Upper lobe of left lung (tissue), 6 donors: ENCODE data around the gene NAV1. TPM values are rescaled to one million over a fixed set of nuclear protein-coding genes. Genes with fewer than 3 reads are reported as not detected.
"Not testable (repeated sequence)": the region's sequence is repeated elsewhere in the genome, so short reads cannot be mapped to it uniquely, and the experiment has no call there.

Source experiments
- ATAC-seq, 2 donors: fragments of 200-7000 bp; cut with Tn5 transposase; one replicate each; pipeline ENCODE4 v1.9.1; 2022; ENCODE audit warnings: mild to moderate bottlenecking in 2 of 2, moderate library complexity in 2 of 2; ENCODE audit not compliant: low FRiP score in 2 of 2
- DNase-seq, 2 donors: peaks; one replicate each; pipeline ENCODE4 v3.0.0-alpha.2; 2019 to 2020
- H3K27ac ChIP-seq, 4 donors: fragments of 200-600 bp; sonication (generic); one replicate each; pipeline ENCODE4 v1.5.1; 2016 to 2019
- H3K27me3 ChIP-seq, 4 donors: fragments of 200-600 bp; sonication (generic); one replicate each; pipeline ENCODE4 v1.5.1; 2017 to 2019
- H3K36me3 ChIP-seq, 4 donors: fragments of 200-600 bp; sonication (generic); one replicate each; pipeline ENCODE4 v1.5.1; 2016 to 2019
- H3K4me1 ChIP-seq, 4 donors: fragments of 200-600 bp; sonication (generic); one replicate each; pipeline ENCODE4 v1.5.1; 2018 to 2019
- H3K4me3 ChIP-seq, 4 donors: fragments of 200-600 bp; sonication (generic); one replicate each; pipeline ENCODE4 v1.5.1; 2017 to 2019; ENCODE audit warnings: mild to moderate bottlenecking in 2 of 4, moderate library complexity in 1 of 4
- H3K9me3 ChIP-seq, 4 donors: fragments of 200-600 bp; sonication (generic); one replicate each; pipeline ENCODE4 v1.5.1; 2018 to 2019
- EP300 ChIP-seq, 4 donors: sonication (generic); formaldehyde crosslinking; IDR thresholded peaks; one replicate each; pipeline ENCODE4 v1.5.1; 2017; ENCODE audit warnings: antibody characterized with exemption in 4 of 4, control low read depth in 2 of 4
- POLR2A ChIP-seq, 4 donors: fragments of 450-650 bp; IDR thresholded peaks; one replicate each; pipeline ENCODE4 v1.5.1; 2016 to 2017; ENCODE audit warnings: antibody characterized with exemption in 4 of 4, mild to moderate bottlenecking in 2 of 4
- POLR2AphosphoS5 ChIP-seq, 2 donors: sonication (generic); formaldehyde crosslinking; IDR thresholded peaks; one replicate each; pipeline ENCODE4 v1.5.1; 2017; ENCODE audit warnings: antibody characterized with exemption in 2 of 2
- WGBS, 2 donors: methylation state at CpG; one replicate each; pipeline ENCODE4 v1.1.5; 2017 to 2018; 5-methylcytosine and 5-hydroxymethylcytosine counted together
- total RNA-seq, 6 donors: library from RNA; depleted of rRNA in 4 of 6; stranded (reverse); fragments of >200 nt in 4 of 6; gene quantifications; one replicate each; pipeline versions ENCODE4 v1.1.0 to v1.2.1, GENCODE V29; 2016 to 2021
- TF ChIP-seq, protein P1 (sequence below), 6 experiments: fragments of 450-650 bp in 4 of 6; fragments of 200-600 bp in 2 of 6; sonication (generic) in 2 of 6; IDR thresholded peaks; one replicate each; pipeline ENCODE4 v1.5.1; 2016 to 2019; ENCODE audit warnings: antibody characterized with exemption in 6 of 6
- donor health status: DM: no; HTN: no; CAD: no; lungs with moderate emphysema.
- donor health status: DM: no; HTN: yes; CAD: no; lungs with severe emphysema.

Gene NAV1
- total RNA-seq, 6 donors from 2014 or later: 15.2 to 41.0 (median 24.1) TPM

DNA sequence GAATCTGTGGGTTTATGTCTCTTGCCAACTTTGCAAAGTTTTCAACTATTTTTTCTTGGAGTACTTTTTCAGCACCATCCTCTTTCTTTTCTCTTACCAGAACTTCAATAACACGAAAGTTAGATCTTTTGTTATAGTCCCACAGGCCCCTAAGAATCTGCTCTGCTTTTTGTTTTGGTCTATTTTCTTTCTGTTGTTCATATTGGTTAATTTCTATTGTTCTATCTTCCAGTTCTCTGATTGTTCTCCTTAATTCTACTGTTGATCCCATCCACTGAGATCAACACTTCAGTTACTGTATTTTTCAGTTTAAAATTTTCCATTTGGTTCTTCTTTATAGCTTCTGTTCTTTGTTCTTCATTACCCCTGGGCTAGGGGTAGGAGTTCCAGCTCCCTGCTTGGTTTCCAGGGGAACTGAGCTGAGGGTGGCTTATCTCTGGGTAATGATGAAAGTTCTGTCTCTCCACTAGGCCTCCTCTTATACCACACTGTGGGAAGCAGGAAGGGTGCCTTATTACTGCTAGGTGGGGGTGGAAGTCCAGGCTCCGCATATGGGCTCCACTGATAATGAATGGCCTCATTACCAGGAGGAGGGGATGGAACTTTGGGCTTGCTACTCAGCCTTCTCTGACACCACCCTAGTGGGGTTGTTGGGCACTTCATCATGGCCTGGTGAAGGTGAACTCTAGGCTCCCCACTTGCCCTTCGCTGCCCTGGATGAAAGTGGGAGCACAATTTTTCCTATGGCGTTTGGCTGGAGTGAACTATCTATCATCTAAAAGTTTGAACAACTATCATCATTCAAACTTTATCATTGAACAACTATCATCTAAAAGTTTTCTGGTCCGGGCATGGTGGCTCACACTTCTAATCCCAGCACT lies 39.3 kb downstream of the NAV1 start:
- WGBS, 2 donors: 90 to 96% methylated on average over 5 of the region's 5 CpGs
- Histone ChIP-seq H3K9me3 (no peaks in the 10 kb centered on the region), H3K27me3 (no peaks in the 10 kb centered on the region), H3K4me3 (no peak overlapping the region), H3K4me1 (peaks cover 9 to 23% (median 12%) of the 10 kb centered on the region in 4 donors), H3K27ac (no peak overlapping the region), H3K36me3 (no peaks in the 10 kb centered on the region)
- no peak for DNase-seq
- ATAC-seq: no peak
- no peak for TF ChIP-seq POLR2AphosphoS5 (IDR thresholded peaks at IDR 0.05)
- TF ChIP-seq EP300 (IDR thresholded peaks at IDR 0.05): no peak
- TF ChIP-seq POLR2A (IDR thresholded peaks at IDR 0.05): no peak
- TF ChIP-seq, protein P1, sequence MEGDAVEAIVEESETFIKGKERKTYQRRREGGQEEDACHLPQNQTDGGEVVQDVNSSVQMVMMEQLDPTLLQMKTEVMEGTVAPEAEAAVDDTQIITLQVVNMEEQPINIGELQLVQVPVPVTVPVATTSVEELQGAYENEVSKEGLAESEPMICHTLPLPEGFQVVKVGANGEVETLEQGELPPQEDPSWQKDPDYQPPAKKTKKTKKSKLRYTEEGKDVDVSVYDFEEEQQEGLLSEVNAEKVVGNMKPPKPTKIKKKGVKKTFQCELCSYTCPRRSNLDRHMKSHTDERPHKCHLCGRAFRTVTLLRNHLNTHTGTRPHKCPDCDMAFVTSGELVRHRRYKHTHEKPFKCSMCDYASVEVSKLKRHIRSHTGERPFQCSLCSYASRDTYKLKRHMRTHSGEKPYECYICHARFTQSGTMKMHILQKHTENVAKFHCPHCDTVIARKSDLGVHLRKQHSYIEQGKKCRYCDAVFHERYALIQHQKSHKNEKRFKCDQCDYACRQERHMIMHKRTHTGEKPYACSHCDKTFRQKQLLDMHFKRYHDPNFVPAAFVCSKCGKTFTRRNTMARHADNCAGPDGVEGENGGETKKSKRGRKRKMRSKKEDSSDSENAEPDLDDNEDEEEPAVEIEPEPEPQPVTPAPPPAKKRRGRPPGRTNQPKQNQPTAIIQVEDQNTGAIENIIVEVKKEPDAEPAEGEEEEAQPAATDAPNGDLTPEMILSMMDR (IDR thresholded peaks at IDR 0.05): no peak

DNA sequence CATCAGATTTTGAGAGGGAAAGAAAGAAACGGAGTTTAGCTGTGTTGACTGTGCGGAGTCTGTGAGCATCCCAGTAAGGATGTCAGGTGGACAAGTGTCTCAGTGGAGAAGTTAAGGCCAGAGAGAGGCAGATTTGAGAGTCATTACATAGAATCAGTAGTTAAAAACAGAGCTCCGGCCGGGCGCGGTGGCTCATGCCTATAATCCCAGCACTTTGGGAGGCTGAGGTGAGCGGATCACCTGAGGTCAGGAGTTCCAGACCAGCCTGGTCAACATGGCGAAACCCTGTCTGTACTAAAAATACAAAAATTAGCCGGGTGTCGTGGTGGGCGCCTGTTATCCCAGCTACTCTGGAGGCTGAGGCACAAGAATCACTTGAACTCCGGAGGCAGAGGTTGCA lies 42.4 kb downstream of the NAV1 start:
- ATAC-seq, DNase-seq, H3K36me3 ChIP-seq, H3K27me3 ChIP-seq, H3K4me3 ChIP-seq, H3K27ac ChIP-seq, H3K9me3 ChIP-seq: not testable (repeated sequence)
- H3K4me1 ChIP-seq: peaks cover 12 to 16% (median 14%) of the 10 kb centered on the region in 4 donors
- 93 to 97% methylated on average over 11 to 12 of the region's 12 CpGs for WGBS, 2 donors

DNA sequence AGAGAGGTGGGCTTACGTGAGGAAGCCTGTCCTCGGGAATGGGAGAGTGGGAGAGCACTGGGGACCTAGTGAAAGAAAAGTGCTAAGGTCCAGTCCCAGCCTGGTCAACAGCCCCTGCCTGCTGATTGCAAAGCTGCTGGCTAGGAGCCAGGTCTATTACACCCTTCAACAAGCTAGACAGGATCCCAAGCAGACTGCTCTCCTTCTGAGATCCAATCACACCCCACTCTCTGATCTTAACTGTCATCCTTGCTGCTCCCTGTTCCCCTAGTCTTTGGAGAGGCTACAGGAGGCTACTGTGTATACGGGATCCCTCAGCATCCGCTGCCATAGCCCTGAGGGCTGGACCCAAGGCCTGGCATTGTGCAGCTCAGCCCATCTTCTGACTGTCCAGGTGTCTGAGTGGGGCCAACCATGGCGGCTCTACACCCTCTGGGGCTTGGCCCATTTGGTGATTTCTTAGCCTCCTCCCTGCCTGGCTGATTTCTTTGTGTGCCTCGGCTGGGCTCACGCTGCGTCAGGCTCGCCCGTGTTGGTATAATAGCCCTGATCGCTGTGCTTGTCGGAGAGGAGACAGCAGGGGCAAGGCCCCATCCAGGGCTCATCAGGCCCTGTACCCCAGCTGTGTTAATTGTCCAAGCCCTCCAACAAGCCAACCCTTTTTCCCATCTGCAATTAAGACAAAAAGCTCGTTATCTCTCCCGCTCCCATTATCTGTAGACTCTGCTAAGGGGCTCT lies 43.9 kb downstream of the NAV1 start:
- no peak for TF ChIP-seq POLR2A (IDR thresholded peaks at IDR 0.05)
- Histone ChIP-seq H3K27ac (no peak overlapping the region), H3K9me3 (no peaks in the 10 kb centered on the region), H3K4me1 (peaks cover 12 to 16% (median 14%) of the 10 kb centered on the region in 4 donors), H3K36me3 (no peaks in the 10 kb centered on the region), H3K4me3 (no peak overlapping the region), H3K27me3 (no peaks in the 10 kb centered on the region)
- ATAC-seq (peak; percentile 40 to 44), DNase-seq (peak; percentile 50)
- 81 to 82% methylated on average over 12 to 14 of the region's 14 CpGs for WGBS, 2 donors

DNA sequence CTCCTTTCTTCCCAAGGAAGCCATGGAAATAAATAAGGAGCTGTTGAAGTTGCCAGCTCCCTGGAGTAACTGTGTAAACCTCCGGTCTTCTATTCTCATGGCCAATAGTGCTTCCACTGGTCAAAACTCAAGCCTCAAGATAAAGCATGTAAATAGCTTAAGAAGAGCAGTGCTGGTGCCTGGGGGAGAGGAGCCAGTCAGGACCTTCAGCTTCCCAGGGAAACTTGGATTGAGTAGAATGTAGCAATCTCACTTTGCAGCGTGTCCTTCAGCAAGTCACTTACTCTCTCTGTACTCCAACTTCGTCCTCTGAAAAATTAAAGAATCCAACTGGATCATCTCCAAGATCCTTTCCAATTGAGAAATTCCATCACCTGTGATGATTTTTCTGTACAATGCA lies 44.7 kb downstream of the NAV1 start:
- Histone ChIP-seq H3K4me1 (peaks cover 12 to 16% (median 14%) of the 10 kb centered on the region in 4 donors), H3K27ac (no peak overlapping the region), H3K27me3 (no peaks in the 10 kb centered on the region), H3K9me3 (no peaks in the 10 kb centered on the region), H3K4me3 (no peak overlapping the region), H3K36me3 (no peaks in the 10 kb centered on the region)
- DNase-seq: no peak
- ATAC-seq: no peak
- 73 to 80% methylated on average over 3 of the region's 3 CpGs for WGBS, 2 donors
- no peak for TF ChIP-seq POLR2A (IDR thresholded peaks at IDR 0.05)
- TF ChIP-seq, protein P1 (IDR thresholded peaks at IDR 0.05): no peak
- TF ChIP-seq EP300 (IDR thresholded peaks at IDR 0.05): no peak
- no peak for TF ChIP-seq POLR2AphosphoS5 (IDR thresholded peaks at IDR 0.05)

DNA sequence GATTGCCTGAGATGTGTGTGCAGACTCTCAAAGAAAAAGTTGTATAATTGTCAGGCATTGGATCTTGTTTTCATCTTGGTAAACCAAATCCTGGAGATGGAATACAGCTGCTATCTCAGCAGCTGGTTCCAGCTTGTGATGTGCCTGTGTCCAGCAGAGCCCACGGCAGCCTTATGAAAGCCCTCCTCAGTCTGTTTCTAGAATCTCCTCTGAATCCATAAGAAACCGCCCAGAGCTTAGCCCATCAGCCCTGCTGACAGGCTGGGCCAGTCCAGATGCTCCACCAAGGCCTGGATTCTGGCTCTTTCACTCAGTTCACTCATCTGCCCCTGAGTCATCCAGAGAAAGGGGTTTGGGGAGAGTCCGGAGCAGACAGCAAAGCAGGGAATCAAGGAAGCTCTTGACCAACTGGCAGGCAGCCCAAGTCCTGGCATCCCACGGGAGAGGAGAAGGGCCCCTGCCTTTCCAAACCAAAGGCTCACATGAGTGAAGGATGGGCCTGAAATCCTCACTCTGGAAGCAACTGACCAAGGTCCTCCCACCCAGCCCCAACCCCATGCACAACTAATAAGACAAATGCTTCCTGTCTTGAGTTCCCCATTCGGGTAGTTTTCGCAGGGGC lies 45.7 kb downstream of the NAV1 start:
- no peaks in the 10 kb centered on the region for H3K36me3 ChIP-seq
- no peak overlapping the region for H3K4me3 ChIP-seq
- no peak for TF ChIP-seq EP300 (IDR thresholded peaks at IDR 0.05)
- TF ChIP-seq POLR2AphosphoS5 (IDR thresholded peaks at IDR 0.05): peak in 1 of 2 donors; percentile 25
- no peak for TF ChIP-seq POLR2A (IDR thresholded peaks at IDR 0.05)
- H3K27ac ChIP-seq: no peak overlapping the region
- no peaks in the 10 kb centered on the region for H3K9me3 ChIP-seq
- DNase-seq (peak in 1 of 2 donors; percentile 21), ATAC-seq (peak; percentile 43 to 75)
- 72 to 76% methylated on average over 6 of the region's 6 CpGs for WGBS, 2 donors
- H3K4me1 ChIP-seq: peaks cover 12 to 16% (median 14%) of the 10 kb centered on the region in 4 donors
- H3K27me3 ChIP-seq: no peaks in the 10 kb centered on the region

DNA sequence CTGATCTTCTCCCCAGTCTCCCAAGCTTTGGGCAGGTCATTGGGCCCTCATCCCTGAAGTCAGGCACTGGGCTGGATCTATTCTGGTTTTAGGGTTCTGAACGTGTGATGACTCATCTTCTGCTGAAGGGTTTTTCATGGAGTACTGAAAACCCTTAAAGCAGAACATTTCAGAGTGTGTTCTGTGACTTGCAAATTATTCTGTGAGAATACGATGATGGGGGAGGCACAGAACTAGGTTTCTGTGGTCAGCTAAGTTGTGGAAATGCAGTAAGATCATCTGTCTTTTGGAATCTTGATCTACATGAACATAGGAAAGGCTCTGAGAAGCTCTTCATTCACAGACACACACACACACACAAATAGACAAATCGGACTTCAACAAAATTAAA lies 46.2 kb downstream of the NAV1 start:
- H3K4me3 ChIP-seq: no peak overlapping the region
- no peak for DNase-seq
- no peak overlapping the region for H3K27ac ChIP-seq
- no peaks in the 10 kb centered on the region for H3K36me3 ChIP-seq
- H3K9me3 ChIP-seq: no peaks in the 10 kb centered on the region
- 64 to 71% methylated on average over 3 of the region's 3 CpGs for WGBS, 2 donors
- H3K27me3 ChIP-seq: no peaks in the 10 kb centered on the region
- no peak for ATAC-seq
- peaks cover 12 to 16% (median 14%) of the 10 kb centered on the region in 4 donors for H3K4me1 ChIP-seq
- TF ChIP-seq, protein P1 (IDR thresholded peaks at IDR 0.05): no peak
- TF ChIP-seq EP300 (IDR thresholded peaks at IDR 0.05) (no peak), POLR2AphosphoS5 (IDR thresholded peaks at IDR 0.05) (no peak), POLR2A (IDR thresholded peaks at IDR 0.05) (no peak)
